ENCODE results near the gene CLSTN2. TPM values are rescaled to one million over a fixed set of nuclear protein-coding genes. Genes with fewer than 3 reads are reported as not detected.

CLSTN2 gene
- total and polyA plus RNA-seq, 12 donors = 0.67 to 17.8 (median 5.3) TPM

DNA sequence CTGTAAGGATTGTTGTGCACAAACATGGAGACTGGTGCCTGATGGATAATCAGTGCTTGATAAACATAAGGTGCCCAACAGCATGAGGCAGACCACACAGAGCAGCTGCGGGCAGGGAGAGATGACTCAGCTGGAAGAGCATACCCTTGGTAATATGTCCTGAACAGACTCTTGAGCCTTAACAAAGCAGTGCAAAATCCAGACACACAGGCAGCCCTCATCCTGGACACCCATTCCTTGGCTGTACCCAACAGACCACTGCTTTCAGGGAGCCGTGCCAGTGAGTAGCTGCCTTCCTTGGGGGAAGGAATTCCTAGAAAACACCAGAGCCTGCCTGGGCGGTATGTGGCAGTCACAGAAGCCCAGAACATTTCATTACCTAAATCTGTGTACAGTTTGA is 156.2 kb downstream of the CLSTN2 start:
- intact Hi-C loops (cut with DNase I) = no loop called here
- Histone ChIP-seq H3K4me1 (replicated peaks in 1 of 2) (no peaks in the 10 kb centered on the region), H3K27me3 (no peaks in the 10 kb centered on the region), H3K9me3 (replicated peaks in 1 of 3) (no peaks in the 10 kb centered on the region), H3K4me3 (no peak overlapping the region), H3K36me3 (replicated peaks in 1 of 2) (no peaks in the 10 kb centered on the region), H3K27ac (no peak overlapping the region)
- no peak for DNase-seq
- whole genome bisulfite sequencing, 4 donors = 77 to 84% (median 80%) methylated on average over 2 to 3 of the region's 3 CpGs
- no peak for TF ChIP-seq POLR2A (IDR thresholded peaks at IDR 0.05)
- TF ChIP-seq, protein P1, sequence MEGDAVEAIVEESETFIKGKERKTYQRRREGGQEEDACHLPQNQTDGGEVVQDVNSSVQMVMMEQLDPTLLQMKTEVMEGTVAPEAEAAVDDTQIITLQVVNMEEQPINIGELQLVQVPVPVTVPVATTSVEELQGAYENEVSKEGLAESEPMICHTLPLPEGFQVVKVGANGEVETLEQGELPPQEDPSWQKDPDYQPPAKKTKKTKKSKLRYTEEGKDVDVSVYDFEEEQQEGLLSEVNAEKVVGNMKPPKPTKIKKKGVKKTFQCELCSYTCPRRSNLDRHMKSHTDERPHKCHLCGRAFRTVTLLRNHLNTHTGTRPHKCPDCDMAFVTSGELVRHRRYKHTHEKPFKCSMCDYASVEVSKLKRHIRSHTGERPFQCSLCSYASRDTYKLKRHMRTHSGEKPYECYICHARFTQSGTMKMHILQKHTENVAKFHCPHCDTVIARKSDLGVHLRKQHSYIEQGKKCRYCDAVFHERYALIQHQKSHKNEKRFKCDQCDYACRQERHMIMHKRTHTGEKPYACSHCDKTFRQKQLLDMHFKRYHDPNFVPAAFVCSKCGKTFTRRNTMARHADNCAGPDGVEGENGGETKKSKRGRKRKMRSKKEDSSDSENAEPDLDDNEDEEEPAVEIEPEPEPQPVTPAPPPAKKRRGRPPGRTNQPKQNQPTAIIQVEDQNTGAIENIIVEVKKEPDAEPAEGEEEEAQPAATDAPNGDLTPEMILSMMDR (IDR thresholded peaks at IDR 0.05) = no peak

DNA sequence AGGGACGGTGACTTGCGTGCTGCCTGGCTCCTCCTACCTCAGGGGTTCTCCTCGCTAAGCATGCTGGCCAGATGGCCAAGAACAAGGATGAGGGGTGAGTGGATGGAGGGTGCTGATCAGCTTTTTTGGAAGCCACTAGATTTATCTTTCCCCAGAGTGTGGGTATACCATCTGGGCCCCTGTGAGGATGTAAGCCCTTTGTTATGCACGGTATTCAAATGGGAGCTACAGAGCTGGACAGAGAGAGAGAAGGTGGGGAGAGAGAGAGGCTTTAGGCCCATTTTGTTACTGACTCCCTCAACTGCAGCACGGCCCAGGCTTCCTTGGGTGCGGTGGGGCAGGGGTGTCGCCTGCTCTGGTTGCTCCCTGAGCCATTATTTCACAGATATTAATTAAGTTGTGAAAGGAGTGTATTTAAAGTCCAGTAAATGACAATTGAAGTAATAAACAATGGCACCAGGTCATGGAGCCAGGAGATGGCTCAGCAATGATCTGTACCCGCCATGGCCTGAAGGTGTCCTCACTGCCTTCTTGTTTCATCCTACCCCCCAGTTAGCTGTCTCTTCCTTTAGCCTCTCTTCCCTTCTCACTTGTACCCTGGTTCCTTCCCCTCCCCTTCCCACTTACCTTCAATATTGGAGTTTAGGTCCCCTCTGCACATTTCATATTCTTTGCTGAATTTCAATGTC is 158.0 kb downstream of the CLSTN2 start:
- no peak for DNase-seq
- intact Hi-C loops (cut with DNase I) = no loop called here
- WGBS, 4 donors = 84 to 87% (median 85%) methylated on average over 8 of the region's 8 CpGs

DNA sequence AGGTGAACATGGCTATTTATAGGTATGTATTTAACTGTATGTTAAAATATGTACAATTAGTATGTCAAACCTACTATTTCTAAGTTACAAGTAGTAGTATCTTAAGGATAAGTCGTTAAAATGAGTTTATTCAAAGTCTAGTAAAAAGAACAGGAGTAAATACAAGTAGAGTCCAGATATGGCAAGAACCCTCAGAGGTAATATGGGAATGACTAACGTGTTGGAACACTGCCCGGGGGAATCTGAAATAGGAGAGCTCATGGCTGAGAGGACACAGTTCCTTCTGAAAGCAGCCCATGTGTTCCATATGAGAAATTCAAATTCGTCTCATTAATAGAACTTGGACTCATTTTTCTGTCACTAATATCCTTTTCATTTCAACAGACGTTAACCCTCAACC is 158.8 kb downstream of the CLSTN2 start:
- H3K4me1 ChIP-seq (replicated peaks in 1 of 2) = no peaks in the 10 kb centered on the region
- H3K9me3 ChIP-seq (replicated peaks in 1 of 3) = no peaks in the 10 kb centered on the region
- no peak overlapping the region for H3K4me3 ChIP-seq
- H3K36me3 ChIP-seq (replicated peaks in 1 of 2) = no peaks in the 10 kb centered on the region
- intact Hi-C loops (cut with DNase I) = no loop called here
- 24 to 28% (median 26%) methylated on average over 5 of the region's 5 CpGs for WGBS, 4 donors
- H3K27ac ChIP-seq = no peak overlapping the region
- TF ChIP-seq, protein P1 (IDR thresholded peaks at IDR 0.05) = no peak
- TF ChIP-seq POLR2A (IDR thresholded peaks at IDR 0.05) = no peak
- DNase-seq = peak; percentile 68 to 86 (median 82)
- no peaks in the 10 kb centered on the region for H3K27me3 ChIP-seq

More for the DNA sequence above, 158.0 kb downstream of the CLSTN2 start:
- TF ChIP-seq POLR2A (IDR thresholded peaks at IDR 0.05) = no peak
- no peaks in the 10 kb centered on the region for H3K36me3 ChIP-seq (replicated peaks in 1 of 2)
- H3K4me1 ChIP-seq (replicated peaks in 1 of 2) = no peaks in the 10 kb centered on the region
- no peak overlapping the region for H3K4me3 ChIP-seq
- H3K27ac ChIP-seq = no peak overlapping the region
- no peaks in the 10 kb centered on the region for H3K9me3 ChIP-seq (replicated peaks in 1 of 3)
- H3K27me3 ChIP-seq = no peaks in the 10 kb centered on the region

DNA sequence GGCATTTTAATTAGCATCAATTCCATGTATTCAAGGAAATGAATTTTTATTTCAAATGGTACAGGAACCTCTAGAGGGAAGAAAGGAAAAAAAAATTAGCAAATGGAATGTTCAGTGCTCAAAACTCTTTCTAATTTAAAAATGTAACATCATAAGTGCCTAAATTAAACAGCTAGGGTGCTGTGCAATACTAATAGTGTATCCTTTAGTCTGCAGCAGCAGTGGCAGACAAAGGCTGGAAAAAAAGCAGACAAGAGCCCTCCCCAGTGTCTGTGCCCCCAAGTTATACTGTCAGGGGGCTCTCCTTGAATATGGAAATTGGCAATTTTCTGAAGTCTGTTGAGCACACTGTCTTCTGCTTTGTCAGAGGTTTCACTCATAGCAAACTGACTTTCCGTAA is 159.5 kb downstream of the CLSTN2 start:
- Histone ChIP-seq H3K9me3 (replicated peaks in 1 of 3) (no peaks in the 10 kb centered on the region), H3K36me3 (replicated peaks in 1 of 2) (no peaks in the 10 kb centered on the region), H3K4me1 (replicated peaks in 1 of 2) (no peaks in the 10 kb centered on the region), H3K4me3 (no peak overlapping the region), H3K27me3 (no peaks in the 10 kb centered on the region), H3K27ac (no peak overlapping the region)
- intact Hi-C loops (cut with DNase I) = no loop called here
- TF ChIP-seq POLR2A (IDR thresholded peaks at IDR 0.05) = no peak
- TF ChIP-seq, protein P1 (IDR thresholded peaks at IDR 0.05) = no peak
- WGBS, 4 donors = 67 to 88% (median 86%) methylated on average over 1 of the region's 1 CpG
- no peak for DNase-seq

DNA sequence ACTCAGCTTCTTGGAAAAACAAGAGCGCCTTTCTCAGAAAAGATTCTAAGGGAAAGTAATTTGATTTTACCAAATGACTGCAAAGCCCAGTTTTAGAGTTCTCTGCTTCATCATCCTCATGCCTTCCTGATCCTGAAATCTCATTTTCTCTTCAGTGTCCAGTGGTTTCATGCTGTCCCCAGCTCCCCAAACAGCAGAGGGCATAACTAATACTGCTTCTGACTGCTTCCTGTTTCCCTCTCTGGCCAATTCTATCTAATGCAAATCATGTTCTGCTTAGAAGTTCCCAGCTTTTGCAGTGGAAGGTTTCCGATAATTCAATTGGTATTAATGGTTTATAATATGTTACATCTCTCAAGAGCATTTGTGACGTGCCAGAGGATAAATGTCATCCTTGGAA is 161.1 kb downstream of the CLSTN2 start:
- no peak for DNase-seq
- H3K4me3 ChIP-seq = no peak overlapping the region
- H3K9me3 ChIP-seq (replicated peaks in 1 of 3) = no peaks in the 10 kb centered on the region
- H3K4me1 ChIP-seq (replicated peaks in 1 of 2) = no peaks in the 10 kb centered on the region
- H3K27me3 ChIP-seq = no peaks in the 10 kb centered on the region
- intact Hi-C loops (cut with DNase I) = no loop called here
- H3K27ac ChIP-seq = no peak overlapping the region
- no peaks in the 10 kb centered on the region for H3K36me3 ChIP-seq (replicated peaks in 1 of 2)
- no peak for TF ChIP-seq POLR2A (IDR thresholded peaks at IDR 0.05)
- TF ChIP-seq, protein P1 (IDR thresholded peaks at IDR 0.05) = no peak
- WGBS, 4 donors = 72 to 82% (median 78%) methylated on average over 3 of the region's 3 CpGs
